ENCODE measurements around the gene EID2B.

Gene EID2B

GRCh38 chr19:39499932-39500331, 32.7 kb downstream of the EID2B start:
- no peak for DNase-seq (ENCODE audit: low read depth in 2 of 2)

- no peak for DNase-seq (ENCODE audit: low read depth in 2 of 2)
Measured at GRCh38 chr19:39498798-39499642, 33.6 kb downstream of the EID2B start, which contains the start of gene DLL3. DLL3 (plus strand) TSS chr19:39498947; CDS start chr19:39498975, 28 bp downstream.

GRCh38 chr19:39497996-39498797, 34.5 kb downstream of the EID2B start:
- no peak for DNase-seq (ENCODE audit: low read depth in 2 of 2)

GRCh38 chr19:39497701-39497995, 35.0 kb downstream of the EID2B start:
- DNase-seq (ENCODE audit: low read depth in 2 of 2): no peak

- no peak for DNase-seq (ENCODE audit: low read depth in 2 of 2)
Measured at GRCh38 chr19:39496063-39496462, 36.6 kb downstream of the EID2B start.

- no peak for DNase-seq (ENCODE audit: low read depth in 2 of 2)
Measured at GRCh38 chr19:39494661-39495060, 38.0 kb downstream of the EID2B start.

- DNase-seq (ENCODE audit: low read depth in 2 of 2): no peak
Measured at GRCh38 chr19:39492788-39493187, 39.9 kb downstream of the EID2B start.

GRCh38 chr19:39492225-39492624, 40.4 kb downstream of the EID2B start:
- no peak for DNase-seq (ENCODE audit: low read depth in 2 of 2)

GRCh38 chr19:39489756-39490155, 42.9 kb downstream of the EID2B start:
- no peak for DNase-seq (ENCODE audit: low read depth in 2 of 2)

GRCh38 chr19:39483141-39483540, 49.5 kb downstream of the EID2B start:
- DNase-seq (ENCODE audit: low read depth in 2 of 2): no peak

- DNase-seq (ENCODE audit: low read depth in 2 of 2): no peak
Measured at GRCh38 chr19:39481676-39482075, 51.0 kb downstream of the EID2B start.

- no peak for DNase-seq (ENCODE audit: low read depth in 2 of 2)
Measured at GRCh38 chr19:39481229-39481545, 51.5 kb downstream of the EID2B start.
